GM12801 (cell line): Measurements from ENCODE around the gene RAB6B.

Source experiments
- TF ChIP-seq, protein P1 (sequence below): IDR thresholded peaks from one replicate; pipeline ENCODE4 v1.5.1; 2011; ENCODE audit warnings: control low read depth; ENCODE audit not compliant: insufficient read length; ENCODE audit errors: extremely low read depth

The RAB6B gene

DNA sequence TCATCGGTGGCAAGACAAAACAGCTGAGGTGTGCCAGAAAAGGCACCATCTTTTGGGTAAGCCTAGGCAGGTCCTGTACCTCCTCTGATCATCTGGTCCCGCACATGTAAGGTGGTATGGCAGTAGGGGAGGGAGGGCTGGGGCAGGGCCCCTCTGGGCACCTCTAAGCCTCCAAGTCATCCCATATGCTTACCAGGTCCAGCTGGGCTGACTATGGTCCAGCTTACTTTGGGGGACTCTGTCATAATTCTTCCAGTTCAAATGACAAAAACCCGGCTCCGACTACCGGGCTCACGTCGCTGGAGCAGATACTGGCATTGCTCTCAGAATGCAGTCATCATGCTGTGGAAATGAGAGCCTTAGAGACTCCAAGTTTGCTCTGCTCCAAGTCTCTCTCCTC is 1.9 kb upstream of the RAB6B start:
- TF ChIP-seq, protein P1, sequence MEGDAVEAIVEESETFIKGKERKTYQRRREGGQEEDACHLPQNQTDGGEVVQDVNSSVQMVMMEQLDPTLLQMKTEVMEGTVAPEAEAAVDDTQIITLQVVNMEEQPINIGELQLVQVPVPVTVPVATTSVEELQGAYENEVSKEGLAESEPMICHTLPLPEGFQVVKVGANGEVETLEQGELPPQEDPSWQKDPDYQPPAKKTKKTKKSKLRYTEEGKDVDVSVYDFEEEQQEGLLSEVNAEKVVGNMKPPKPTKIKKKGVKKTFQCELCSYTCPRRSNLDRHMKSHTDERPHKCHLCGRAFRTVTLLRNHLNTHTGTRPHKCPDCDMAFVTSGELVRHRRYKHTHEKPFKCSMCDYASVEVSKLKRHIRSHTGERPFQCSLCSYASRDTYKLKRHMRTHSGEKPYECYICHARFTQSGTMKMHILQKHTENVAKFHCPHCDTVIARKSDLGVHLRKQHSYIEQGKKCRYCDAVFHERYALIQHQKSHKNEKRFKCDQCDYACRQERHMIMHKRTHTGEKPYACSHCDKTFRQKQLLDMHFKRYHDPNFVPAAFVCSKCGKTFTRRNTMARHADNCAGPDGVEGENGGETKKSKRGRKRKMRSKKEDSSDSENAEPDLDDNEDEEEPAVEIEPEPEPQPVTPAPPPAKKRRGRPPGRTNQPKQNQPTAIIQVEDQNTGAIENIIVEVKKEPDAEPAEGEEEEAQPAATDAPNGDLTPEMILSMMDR, result no peak

GRCh38 chr3:133896002-133896761 is 500 bp upstream of the RAB6B start:
- TF ChIP-seq, protein P1, result no peak

GRCh38 chr3:133894353-133895207 is 1.1 kb downstream of the RAB6B start:
- TF ChIP-seq, protein P1, result no peak

GRCh38 chr3:133893683-133894352 is 1.9 kb downstream of the RAB6B start:
- TF ChIP-seq, protein P1, result no peak

GRCh38 chr3:133892541-133893231 is 3.0 kb downstream of the RAB6B start:
- TF ChIP-seq, protein P1, result no peak

- TF ChIP-seq, protein P1, result no peak
Measured at GRCh38 chr3:133891662-133892378, 3.9 kb downstream of the RAB6B start.
